SHP77 (cell line): ENCODE data around the gene PPHLN1.
"Not testable (repeated sequence)": the region's sequence is repeated elsewhere in the genome, so short reads cannot be mapped to it uniquely, and the experiment has no call there.

Source experiments
- DNase-seq, 2 experiments: peaks; one replicate each; lab custom pipeline; 2025; lab: John Stamatoyannopoulos, UW

PPHLN1 gene

GRCh38 chr12:42372154-42372791, 46.3 kb downstream of the PPHLN1 start:
- peak; percentile 22 to 33 for DNase-seq

GRCh38 chr12:42373669-42374068, 47.7 kb downstream of the PPHLN1 start:
- DNase-seq = no peak

DNA sequence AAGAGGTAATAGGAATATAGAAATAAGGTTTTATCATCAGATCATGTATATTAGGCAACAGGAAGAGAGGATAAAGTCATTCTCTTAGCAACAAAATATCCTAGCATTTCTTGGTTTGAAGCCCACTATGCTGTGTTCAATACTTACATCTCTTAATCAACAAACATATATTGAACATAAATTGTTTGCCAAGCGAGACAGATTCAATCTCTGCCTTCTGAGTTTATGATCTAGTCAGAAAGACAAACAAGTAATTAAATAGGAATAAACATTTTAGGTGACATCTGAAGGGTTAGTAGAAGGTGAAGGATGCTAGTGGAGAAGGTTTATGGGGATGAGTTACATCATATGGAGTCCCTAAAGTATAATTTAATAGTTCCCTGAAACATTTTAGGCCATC, 54.8 kb downstream of the PPHLN1 start:
- DNase-seq = no peak

GRCh38 chr12:42382013-42382696, 56.2 kb downstream of the PPHLN1 start:
- no peak for DNase-seq

DNA sequence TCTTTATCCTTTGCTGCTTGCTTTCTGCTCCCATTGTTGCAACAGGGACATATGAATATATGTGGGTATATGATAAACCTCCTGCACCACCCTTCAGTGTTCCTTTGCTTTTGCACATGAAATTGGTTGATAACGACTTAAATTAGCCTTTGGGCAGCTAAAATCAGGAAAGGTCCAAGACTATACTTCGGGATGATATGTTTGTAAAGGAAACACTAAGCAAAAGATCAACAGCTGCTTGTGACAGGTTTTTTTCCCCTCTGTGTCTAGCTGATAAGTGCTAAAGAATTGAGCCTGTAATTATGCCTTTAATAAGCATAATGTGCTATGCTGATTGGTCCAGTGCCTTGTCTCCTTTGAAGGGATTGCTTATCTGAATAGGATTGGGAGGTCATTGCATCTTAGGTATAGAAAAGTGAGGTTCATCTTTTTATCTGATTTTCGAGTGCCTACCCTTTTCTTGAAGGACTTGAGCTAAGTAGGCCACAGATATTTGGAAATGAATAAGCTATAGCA, 59.4 kb downstream of the PPHLN1 start:
- no peak for DNase-seq

GRCh38 chr12:42386308-42386707, 60.3 kb downstream of the PPHLN1 start:
- DNase-seq = no peak

DNA sequence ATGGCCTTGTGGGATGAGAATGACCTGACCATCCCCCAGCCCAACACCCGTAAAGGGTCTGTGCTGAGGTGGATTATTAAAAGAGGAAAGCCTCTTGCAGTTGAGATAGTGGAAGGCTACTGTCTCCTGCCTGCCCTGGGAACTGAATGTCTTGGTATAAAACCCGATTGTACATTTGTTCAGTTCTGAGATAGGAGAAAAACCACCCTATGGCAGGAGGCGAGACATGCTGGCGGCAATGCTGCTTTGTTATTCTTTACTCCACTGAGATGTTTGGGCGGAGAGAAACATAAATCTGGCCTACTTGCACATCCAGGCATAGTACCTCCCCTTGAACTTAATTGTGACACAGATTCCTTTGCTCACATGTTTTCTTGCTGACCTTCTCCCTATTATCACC, 62.1 kb downstream of the PPHLN1 start:
- not testable (repeated sequence) for DNase-seq

DNA sequence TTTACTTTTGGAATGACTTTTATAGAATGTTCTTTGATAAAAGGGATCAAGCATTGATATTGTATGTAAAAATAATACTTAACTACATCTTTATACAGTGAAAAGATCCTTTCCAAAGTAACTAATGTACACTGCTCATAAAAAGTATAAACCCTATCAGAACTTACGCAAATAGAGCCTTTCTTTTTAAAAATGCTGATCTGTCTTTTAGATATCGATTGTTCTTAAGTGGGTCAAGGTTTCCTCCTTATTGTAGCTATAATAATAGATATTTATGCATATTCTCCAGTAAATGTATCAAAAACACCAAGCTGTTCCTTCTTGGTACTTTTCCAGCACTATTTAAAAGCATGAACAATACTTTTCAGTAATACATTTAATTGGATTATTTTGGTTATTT, 68.5 kb downstream of the PPHLN1 start:
- DNase-seq = no peak

GRCh38 chr12:42396473-42397259, 70.7 kb downstream of the PPHLN1 start:
- DNase-seq = no peak

DNA sequence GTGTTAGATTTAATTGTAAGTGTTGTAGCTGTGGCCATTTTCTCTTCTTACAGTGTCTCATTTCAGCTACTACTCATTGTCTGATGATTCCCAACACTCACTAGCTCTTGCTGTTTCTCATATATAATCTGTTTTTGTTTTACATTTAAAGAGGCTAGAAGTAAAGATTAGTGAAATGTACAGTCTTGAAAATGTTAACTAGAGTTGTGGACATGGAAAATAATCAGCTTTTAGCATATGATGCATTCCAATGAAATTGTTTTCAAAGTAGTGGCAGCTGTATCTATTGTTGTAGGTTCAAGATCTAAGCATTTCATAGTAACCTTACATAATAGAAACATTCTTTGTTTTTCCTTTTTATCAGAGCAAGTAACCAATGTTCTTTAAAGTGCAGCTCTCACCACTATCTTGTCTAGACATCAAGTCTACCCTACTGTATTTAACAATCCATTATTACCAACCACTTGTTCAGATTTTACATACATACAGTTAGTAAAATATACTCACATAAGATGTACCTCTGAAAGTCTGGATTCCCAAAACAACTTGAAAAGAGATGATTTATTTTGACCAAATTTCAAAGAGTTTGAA, 76.9 kb downstream of the PPHLN1 start:
- DNase-seq = no peak

DNA sequence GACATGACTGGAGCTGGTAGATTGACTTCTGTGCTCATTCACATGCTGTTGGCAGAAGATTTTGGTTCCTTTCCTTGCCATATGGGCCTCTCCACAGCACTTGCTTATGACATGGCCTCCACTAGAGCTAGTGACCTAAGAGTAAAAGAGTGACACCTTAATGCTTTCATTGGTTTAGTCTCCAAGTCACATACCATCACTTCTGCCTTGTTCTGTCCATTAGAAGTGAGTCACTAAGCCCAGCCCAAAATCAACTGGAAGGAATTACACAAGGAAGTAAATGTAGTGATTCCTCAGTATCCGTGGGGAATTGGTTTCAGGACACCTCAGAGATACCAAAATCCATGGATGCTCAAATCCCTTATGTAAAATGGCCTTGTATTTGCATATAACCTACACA, 81.3 kb downstream of the PPHLN1 start:
- DNase-seq = no peak

DNA sequence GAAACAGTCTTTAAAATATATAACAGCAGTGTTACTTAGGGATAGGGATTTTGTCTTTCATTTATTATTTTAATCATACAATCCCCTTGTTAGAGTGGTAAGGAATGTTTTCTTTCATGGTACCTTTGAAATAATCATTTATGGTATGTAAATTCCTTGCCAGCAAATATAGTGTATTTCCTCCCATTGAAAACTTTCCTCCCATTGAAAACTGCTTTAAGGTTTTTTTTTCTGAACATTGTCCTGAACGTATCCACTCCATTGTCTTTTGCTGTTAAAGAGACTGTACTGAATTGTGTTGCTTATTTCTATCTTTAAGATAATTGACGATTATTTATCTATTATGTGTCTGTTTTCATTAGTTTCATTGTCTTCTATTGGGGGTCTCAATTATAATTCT, 83.5 kb downstream of the PPHLN1 start:
- DNase-seq = no peak

GRCh38 chr12:42410340-42410739, 84.4 kb downstream of the PPHLN1 start:
- DNase-seq = no peak

- no peak for DNase-seq
Observed at GRCh38 chr12:42420395-42420794, 94.4 kb downstream of the PPHLN1 start.

- no peak for DNase-seq
Observed at GRCh38 chr12:42421844-42422779, 96.1 kb downstream of the PPHLN1 start.

- DNase-seq = no peak
Observed at GRCh38 chr12:42422785-42423184, 96.8 kb downstream of the PPHLN1 start.

DNA sequence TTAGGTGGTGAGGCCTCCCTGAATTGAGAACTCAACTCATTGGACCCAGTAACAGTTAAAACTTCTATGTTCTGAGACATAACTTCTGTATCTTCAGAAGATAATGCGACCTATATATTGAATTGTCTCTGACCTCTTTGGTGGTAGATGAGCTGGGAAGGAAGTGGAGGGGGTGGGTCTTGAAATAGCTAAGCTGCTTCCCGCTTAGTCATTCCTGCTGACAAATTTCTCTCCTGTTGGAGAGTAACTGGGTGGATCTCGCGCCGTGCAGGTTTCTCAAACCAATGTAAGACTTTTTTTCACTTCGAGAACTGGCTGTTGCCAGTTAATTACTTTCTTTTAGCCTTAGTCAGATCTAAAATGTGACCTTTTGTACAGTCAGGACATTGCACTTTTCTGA, 100.8 kb downstream of the PPHLN1 start:
- DNase-seq = no peak

DNA sequence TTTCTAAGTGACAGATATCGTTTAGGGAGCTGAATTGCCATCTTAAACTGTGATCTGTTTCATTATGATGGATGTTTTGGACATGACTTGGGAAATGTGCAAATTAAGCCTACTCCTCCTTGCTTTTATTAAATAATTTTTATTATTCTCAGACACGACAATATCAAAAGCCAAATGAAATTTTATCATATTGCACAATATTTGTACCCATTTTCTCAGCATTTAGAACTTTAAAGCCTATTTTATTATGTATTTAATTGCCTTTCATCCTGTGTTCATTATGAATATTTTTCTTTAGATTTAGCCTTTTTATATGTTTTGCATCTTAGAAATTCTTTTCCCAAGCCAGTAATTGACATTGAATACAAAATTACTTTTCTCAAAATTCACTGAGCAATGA, 102.9 kb downstream of the PPHLN1 start:
- DNase-seq = no peak

DNA sequence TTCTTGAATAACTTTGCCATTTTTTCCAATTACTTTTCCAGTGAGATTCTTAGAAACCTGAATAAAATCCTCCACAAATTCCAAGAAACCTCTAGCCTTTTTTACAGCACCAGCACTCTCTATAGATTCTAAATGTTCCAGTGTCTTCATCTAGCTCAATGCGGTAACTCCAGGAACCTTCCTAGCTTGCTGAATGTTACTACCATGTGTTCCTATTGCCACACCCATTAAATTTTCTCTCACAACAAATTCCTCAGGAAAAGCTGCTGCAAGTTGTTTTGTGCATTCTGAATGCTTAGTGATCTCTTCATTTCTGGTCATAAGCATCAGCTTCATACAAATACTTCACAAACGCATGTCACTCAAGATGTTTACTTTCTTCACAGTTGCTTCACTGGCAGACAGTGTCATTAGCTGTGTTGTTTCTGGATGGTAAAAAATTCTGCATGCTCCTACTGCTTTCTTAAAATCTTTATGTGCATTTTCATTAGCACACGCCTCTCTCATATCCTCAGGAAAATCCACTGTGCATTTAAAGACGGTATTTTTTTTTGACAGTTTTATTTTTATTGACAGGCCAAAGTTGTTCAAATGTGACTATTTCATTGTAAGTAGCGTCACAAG, 106.7 kb downstream of the PPHLN1 start:
- DNase-seq = no peak

- no peak for DNase-seq
Observed at GRCh38 chr12:42440608-42441007, 114.6 kb downstream of the PPHLN1 start.

- no peak for DNase-seq
Observed at GRCh38 chr12:42442311-42442759, 116.4 kb downstream of the PPHLN1 start.
